NCI-H1436 treated with DMSO at 0.1 percent for 48 hours (cell line): ENCODE data around the gene PGGT1B.
"Not testable (repeated sequence)": the region's sequence is repeated elsewhere in the genome, so short reads cannot be mapped to it uniquely, and the experiment has no call there.

Source experiments
- DNase-seq: peaks from one replicate; lab custom pipeline; 2025; lab: John Stamatoyannopoulos, UW

Gene PGGT1B

DNA sequence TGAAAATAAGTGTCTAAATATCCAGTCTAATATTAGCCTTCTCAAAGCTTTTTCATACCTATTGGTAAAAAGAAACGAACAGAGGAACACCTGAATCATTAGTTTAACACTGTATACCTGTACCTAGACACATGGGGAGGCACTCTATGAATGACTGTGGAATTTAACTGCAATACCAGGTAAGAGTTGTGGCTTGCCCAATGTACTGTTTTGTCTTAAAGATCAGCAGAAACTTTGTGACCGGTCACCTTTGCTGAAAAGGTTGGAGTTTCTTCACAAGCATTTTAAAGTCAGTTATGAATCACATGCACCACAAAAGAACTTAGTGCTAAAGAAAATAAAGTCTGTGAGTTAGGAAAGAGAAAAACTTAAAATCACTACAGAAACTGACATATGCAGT lies 2.4 kb downstream of the PGGT1B start:
- no peak for DNase-seq

DNA sequence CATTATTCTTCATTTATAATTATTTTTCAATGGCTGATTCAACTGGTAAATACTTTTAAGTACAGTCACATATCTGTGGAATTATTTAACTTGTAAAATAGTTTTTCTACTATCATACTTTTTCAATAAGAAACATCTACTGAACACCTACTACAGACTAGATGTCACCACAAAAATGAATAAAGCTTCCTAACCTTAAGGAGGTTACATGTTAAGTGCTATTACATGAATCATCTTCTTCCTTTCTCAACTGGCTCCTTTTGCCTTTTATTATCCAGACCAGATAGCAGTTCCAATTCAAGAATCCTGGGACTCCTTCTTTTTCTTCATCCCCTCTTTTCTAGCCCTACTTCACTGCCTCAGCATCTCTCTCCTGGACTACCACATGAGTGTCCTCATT lies 4.7 kb downstream of the PGGT1B start:
- DNase-seq: no peak

DNA sequence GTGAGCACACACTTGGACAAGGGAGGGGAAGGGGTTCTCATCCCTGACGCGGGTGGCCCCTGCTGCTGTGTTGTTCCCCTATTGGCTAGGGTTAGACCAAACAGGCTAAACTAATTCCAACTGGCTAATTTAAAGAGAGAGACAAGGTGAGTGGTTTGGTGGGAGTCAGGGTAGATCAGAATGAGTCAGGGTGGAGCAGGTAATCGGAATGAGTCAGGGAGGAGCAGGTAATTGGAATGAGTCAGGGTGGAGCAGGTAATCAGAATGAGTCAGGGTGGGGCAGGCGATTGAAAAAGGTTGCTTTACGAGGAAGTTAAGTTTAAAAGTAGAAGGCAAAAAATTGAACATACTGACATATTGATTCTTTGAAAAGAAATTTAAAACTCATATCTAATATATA lies 13.3 kb downstream of the PGGT1B start:
- not testable (repeated sequence) for DNase-seq

DNA sequence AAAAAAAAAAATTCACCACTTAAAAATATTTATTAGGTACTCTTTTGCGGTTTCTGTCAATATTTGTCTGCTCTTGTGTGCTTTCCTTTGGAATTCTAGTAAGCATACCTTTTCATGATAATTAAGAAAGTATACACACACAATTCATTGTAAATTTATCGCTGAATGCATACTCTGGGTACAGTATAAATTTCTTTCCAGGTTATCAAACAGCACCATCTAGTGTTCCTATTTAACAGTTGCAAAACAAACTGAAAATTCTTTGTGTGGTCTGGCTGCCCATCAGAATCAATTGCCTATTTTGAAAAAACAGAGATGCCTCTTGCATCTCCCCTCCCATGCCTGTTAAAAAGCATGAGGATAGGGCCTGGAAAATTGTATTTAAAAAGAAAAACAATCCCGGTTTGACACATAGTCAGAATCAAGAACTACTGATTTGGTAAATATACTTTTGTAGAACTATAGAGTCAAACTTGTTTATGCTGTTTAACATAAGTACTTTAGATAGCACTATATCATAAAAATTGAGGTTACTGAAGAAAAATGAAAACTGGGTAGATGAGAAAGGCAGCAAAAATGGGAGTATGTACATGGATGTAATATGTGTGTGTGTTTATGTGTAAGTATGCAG lies 16.2 kb downstream of the PGGT1B start:
- no peak for DNase-seq

DNA sequence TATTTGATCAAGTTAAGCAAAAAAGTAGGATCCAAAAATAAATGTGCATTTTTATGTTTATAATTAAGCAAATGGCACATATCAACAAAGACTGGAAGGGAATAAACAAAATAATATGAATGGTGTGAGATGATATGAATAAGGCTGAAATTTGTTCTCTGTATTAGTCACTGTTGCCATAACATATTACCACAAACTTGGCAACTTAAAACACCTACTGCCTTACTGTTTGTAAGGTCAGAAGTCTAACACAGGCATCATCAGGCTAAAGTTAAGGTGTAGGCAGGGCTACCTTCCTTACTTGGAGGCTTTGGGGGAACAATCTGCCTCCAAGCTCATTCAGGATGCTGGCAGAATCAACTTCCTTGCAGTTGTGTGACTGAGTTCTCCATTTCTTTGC lies 19.3 kb downstream of the PGGT1B start:
- no peak for DNase-seq

DNA sequence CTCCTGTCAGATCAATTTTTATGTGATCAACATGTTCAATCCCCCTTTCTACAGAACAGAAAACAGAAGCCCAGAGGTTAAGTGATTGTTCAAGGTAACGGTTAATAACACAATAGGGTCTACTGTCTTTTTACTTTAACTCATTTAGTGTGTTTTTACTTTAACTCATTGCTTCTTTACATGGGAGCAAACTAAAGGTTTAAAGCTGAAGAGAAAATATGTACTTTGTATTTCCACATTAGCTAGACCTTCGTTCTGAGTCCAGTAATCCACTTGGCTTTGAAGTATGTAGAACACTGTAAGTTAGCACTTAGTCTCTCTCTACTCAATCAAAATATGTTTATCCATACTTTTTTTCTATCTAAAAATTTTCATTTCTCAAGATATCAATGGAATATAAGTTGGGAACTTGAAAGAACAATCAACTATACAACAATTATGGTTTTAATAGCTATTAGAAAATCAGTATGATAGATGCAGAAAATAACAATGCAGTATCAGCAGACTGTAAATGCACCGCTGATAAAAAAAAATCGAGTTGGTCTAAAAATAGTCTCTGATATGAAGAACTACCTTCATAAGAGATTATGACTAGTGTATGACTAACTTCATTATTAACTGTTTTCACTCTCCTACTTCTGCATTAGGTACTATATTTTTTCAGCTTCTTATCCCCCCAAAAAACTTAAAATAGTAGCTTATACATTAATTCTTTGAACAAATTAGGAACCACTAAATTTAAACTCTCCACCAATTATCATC lies 20.6 kb downstream of the PGGT1B start:
- DNase-seq: no peak

DNA sequence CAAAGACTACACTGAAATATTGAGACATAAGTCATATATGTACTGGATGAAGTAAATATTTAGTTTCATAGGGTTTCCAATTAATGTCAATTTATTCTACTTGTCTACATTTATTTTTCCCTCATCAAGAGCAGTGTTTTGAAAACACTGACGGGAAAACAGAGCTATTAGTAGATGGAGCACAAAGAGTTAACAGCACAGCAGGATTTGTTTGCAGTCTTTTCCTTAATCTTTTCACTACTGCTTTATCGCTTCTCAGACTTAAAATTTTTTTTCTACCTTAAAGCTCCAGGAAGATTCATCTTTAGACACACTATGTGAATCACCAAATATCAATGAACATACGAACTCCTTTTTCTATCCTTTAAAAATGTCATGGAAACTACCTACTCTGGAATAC lies 25.6 kb downstream of the PGGT1B start:
- DNase-seq: no peak

DNA sequence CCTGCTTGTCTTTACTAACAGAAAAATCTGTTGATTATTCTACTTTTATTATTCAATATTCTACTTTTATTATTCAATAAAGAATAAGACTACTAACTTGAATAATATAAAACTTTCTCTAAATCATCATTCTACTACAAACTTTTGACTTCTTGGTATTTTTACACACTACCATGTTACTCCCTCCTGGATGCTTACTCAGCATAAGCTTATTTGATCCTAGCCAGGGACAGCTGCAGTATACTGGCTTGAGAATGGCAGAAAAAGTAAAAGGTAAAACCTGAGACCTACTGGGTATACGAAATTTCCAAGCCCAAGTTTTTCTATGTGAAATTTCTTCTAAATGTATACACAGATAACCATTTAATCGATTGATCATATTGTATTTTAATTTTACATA lies 26.1 kb downstream of the PGGT1B start:
- DNase-seq: no peak

DNA sequence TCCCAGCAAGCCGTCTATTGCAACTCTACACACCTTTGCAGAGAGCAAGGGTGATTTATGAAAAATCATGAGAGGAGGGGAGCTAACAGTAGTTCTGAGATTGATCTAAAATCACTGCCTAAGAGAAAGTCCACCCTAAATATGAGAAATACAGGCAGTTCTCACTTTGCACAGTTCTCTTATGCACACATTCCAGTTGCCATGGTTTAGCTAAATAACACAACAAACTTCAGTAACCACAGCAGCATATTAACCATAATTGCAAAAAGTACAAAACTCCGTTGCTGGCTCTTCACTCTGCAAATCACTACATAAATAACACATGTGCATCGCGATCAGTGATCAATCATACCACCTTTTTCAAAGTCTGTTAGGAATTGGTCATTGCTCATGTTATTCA lies 31.1 kb downstream of the PGGT1B start:
- no peak for DNase-seq

DNA sequence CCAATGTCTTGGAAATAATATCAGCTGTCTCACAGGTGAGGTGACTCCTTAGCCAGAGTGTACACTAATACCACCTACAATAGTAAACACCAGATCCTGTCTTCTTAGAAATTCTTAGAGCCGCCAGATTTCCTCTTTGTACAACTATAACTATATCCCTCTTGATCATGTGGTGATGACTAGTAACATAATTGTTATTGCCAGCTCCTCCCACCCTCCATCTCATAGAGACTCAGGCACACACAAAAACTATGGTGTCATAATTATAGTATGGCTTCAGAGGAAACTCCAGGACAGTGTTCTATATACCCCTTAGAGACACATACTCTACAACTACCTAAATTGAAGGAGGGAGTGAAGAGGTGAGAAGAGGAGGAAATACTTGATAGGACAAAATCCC lies 33.1 kb downstream of the PGGT1B start:
- DNase-seq: no peak

DNA sequence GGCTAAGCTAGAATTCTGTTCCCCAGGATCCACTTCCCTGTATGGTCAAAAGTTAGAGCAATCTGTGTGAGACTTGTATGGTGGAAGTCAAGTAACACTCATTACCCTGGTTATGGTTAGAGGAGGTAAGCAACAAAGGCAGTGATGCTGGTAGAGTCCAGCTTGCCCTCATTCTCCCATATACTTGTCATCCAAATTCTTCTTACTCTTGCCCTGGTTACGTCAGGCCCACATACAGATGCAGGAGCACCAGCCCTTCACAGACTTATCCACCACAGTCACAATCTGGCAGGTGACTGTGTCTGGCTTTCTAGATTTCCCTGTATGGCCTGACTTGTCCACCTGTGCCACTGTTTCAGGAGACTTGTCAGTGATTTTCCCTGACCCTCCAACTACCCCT lies 35.4 kb downstream of the PGGT1B start:
- DNase-seq: no peak

DNA sequence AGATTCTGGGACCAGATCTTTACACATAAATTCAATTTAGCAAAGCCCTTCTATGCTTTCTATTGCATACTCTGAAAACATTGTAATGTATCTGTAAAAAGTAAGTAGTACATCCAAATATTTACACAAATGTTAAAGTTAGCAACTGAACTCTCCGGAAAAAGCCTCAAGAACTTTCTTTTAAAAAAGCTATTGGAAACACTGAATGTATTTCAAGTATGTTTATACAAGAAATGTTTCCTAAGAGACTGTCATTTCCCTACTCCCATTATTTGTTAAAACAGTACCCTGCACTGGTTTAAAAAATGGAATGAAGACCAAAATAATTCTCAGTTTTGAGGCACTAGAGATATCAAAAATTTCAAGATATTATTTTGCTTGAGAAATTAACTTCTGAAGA lies 48.1 kb downstream of the PGGT1B start:
- DNase-seq: no peak

DNA sequence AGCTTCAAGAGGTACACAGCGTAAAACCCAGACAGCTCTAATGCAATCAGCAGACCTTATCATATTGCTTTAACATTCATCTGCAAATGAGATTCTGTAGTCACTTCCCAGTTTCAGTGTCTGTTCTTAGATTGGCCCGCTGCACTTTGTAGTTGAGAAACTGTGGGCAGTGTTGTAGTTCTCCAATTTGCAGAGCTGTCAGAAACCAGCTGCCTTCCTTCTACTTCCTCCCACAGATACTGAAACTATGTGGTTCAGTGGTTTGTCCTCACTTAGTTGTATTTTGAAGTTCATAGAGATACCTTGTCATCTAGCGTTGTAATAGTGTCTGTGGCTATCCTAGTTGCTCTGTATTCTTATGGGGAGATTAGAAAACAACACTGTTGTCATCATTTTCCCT lies 53.4 kb downstream of the PGGT1B start:
- no peak for DNase-seq

DNA sequence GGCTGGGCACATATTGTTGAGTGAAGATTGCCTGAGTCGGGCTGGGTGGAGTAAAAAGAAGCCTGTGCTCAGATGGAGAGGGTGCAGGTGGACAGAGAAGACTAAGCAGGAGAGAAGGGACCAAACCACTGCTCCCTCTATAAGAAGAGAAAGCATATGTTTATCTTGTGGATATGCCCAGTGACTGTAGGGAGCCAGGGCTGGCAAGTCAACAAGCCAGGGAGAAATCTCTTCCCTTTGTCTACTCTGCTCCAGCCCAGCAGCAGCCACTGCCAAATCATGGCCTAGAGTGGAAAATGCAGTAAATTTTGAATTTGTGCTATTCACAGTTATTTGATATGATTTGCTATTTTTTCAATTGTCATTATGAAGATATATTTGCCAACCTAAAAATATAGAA lies 59.7 kb downstream of the PGGT1B start:
- DNase-seq: no peak

DNA sequence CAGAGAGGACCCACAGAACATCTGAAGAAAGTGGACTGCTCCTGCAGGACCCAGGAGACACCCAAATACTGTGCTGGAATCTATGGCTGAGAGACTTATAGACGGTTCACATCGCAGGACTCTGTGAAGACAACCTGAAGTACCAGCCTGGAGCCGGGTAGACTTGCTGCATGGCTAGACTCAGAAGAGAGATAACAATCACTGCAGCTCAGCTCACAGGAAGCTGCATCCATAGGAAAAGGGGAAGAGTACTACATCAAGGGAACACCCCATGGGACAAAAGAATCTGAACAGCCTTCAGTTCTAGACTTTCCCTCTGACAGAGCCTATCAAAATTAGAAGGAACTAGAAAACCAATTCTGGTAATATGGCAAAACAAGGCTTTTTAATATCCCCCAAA lies 66.5 kb downstream of the PGGT1B start:
- no peak for DNase-seq

DNA sequence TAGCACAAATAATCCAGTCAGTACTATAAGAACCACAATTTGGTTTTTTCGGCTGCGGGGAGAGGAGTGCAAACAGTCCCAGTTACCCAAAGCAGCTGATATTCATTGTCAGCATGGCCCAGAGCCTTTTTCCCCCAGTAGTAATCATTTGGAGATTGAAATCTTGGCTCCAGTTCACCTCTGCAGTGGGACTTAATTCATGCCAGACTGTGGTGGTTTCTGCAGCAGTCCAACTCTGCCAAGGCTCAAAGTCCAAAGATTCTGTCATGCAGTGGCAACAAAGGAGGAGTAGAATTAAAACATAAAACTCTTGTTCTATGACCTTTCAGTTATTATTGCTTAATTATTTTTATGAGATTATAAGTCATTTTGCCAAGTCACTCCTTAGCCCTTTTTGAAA lies 68.0 kb downstream of the PGGT1B start:
- DNase-seq: no peak

DNA sequence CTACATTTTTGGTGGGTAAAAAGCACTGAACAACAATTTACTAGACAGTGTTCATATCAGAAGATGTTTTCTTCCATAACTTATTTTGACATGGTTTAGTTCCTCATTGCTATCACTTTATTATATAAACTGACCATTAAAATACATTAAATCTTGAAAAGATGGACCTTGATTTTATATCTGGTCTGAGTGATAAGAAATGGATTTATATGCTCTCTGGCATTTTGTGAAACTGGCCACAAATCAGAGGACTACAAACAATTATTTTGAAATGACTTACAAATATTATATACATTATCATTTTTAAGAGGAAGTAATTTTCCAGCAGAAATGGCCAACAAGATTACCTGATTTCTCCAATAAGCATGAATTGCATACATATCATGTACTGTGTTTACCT lies 69.4 kb downstream of the PGGT1B start:
- no peak for DNase-seq

DNA sequence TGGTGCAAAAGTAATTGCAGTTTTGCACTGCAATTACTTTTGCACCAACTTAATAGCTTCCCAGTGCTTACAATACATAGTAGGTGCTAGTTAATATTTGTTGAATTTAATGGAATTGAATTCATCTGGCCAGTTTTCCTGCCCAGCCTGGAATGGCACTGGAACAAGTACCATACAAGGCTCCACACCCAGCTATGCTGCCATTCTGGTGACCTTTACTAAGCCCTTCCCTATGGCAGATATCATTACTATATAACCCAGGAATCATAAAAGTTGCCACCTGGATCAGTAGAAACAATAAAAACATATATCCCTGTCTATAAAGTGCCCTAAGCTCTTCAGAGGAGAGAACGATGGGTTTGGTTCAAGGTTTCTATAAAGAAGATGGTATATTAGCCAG lies 70.6 kb downstream of the PGGT1B start:
- DNase-seq: no peak

DNA sequence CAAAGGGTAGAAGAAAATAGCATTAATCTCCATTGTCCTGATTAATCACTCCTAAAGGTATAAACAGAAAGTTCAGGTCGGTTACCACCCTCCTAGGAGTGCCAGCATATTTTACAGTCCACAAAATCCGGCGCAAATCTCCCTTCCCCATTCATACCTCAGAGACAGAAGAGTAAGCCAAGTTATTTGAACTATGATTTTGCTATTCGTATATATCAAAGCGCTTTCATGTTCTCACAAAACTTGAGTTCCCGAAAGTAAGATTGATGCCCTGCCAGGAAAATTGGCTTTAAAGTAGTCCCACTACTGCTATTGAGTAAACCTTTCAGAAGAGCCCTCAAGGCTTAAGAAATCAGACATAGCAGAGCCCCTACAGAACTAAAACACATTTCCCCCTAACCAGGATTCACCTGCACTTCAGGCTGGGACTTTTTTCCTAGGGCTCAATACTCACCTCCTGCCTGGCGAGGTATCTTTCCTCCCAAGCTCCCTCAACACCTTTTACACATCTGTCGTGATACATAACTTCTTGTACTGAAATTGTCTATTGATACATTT lies 71.1 kb downstream of the PGGT1B start:
- DNase-seq: no peak

DNA sequence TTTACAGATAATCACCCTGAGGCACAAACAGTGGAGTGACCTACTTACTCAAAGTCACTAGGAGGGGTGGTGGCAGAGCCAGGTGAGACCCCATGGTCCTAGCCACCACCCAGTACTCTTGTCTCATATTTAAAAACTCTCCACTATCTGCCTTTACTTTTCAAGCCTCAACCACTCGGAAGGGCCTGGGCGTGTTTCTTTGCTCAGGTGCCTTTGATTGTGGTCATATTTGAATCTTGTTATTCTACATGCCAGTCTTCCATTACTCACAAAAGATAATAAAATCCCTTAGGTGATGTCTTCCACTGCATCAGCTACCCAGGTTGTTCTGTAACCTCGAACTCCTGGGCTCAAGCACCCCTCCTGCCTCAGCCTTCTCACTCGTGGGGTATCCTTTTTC lies 72.3 kb downstream of the PGGT1B start:
- no peak for DNase-seq

DNA sequence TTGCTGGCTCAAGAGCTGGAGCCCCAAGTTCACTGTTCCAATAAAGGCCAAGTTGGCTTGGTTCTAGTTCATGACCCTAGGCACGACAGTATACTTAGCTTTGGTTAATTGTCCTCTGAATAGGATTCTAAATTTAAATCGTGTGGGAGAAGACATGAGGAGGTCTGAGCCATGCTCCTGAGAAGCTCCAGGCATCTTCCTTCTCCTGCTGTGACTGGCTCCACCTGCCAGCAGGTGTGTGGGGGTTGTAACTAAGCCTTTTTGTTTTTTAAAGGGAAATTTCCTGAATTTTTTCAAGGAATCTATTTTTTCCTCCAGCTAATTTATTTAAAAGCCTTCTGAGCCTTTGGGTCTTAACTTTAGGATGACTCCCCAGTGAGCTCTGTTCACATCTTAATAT lies 72.8 kb downstream of the PGGT1B start:
- DNase-seq: no peak

DNA sequence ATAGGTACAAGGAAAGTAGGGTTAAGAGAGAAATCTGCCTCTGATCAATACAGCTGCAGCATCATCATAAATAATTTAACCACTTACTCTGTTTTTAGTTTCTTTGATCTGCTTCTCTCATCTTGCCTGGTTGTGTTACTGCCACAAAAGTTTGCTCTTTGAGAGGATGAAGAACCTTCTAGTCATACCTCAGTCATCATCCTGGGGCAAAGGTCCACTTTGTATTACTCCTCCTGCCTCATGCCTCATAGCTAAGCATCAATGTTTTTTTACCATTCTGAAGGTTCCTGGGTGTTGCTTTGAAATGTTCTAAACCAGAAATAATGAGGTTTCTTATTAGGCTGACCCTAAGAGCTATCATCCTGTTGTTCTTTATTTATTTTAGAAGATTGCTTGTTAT lies 75.9 kb downstream of the PGGT1B start:
- no peak for DNase-seq

DNA sequence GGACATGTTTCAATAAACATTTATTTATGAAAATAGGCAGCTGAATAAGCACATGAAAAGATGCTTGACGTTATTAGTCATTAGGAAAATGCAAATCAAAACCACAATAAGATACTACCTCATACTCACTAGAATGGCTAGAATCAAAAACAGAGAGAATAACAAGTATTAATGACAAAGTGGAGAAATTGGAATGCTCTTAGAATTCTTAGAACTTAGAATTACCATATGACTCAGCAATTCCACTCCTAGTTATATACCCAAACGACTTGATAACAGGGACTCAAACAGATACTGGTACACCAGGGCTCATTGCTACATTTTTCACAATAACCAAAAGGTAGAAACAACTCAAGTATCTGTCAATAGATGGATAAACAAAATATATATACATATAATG lies 77.9 kb downstream of the PGGT1B start:
- DNase-seq: no peak

DNA sequence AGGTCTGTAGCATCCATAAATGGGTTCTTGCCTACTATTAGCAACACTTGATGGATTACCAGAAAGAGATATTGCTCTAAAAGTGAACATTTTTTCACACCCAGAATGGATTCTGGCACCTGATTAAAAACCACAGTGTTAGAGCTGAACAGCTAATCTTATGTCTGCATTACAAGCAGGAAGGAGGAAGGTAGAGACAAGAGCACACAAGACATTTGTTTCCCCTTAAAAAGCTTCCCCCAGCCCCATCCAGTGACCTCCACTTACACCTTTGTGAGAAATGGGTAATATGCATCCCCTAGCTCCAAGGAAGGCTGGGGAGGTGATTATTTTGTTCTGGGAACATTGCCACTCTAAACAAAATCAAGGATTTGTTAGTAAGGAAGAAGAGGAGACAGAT lies 80.9 kb downstream of the PGGT1B start:
- DNase-seq: no peak
